HepG2 (cell line): ENCODE measurements around the gene UNC13D. TPM values are rescaled to one million over a fixed set of nuclear protein-coding genes. Genes with fewer than 3 reads are reported as not detected.

Experiments used
- BCL6 ChIP-seq: IDR thresholded peaks from 2 replicates; pipeline ENCODE4 v1.6.1; 2016; ENCODE audit warnings: missing genetic modification reagents, missing compliant biosample characterization
- DNMT1 ChIP-seq: sonication (generic); formaldehyde crosslinking; IDR thresholded peaks from 2 replicates; pipeline ENCODE4 v1.5.1; 2020; ENCODE audit warnings: mild to moderate bottlenecking, missing genetic modification reagents
- ELF4 ChIP-seq: sonication (generic); formaldehyde crosslinking; IDR thresholded peaks from 2 replicates; pipeline ENCODE4 v1.5.0; 2020; ENCODE audit warnings: missing genetic modification reagents, mild to moderate bottlenecking, moderate library complexity, borderline replicate concordance
- GLMP ChIP-seq: sonication (generic); formaldehyde crosslinking; IDR thresholded peaks from 2 replicates; pipeline ENCODE4 v1.9.0; 2021; ENCODE audit warnings: missing genetic modification reagents, mild to moderate bottlenecking, borderline replicate concordance
- GPBP1L1 ChIP-seq: sonication (generic); formaldehyde crosslinking; IDR thresholded peaks from 2 replicates; pipeline ENCODE4 v1.5.0; 2020; ENCODE audit warnings: mild to moderate bottlenecking, missing genetic modification reagents
- HNRNPH1 ChIP-seq: fragments of 200-400 bp; formaldehyde crosslinking; optimal IDR thresholded peaks from 2 replicates; pipeline ENCODE3; 2017; ENCODE audit warnings: mild to moderate bottlenecking, low read depth, low read length
- HNRNPK ChIP-seq: fragments of 200-400 bp; formaldehyde crosslinking; IDR thresholded peaks from 2 replicates; pipeline ENCODE4 v1.6.1; 2018; ENCODE audit warnings: low read length, low read depth, moderate library complexity, mild to moderate bottlenecking; ENCODE audit not compliant: poor library complexity, severe bottlenecking
- IRF2 ChIP-seq: IDR thresholded peaks from 2 replicates; pipeline ENCODE4 v1.6.1; 2018; ENCODE audit warnings: missing genetic modification reagents, missing compliant biosample characterization
- JDP2 ChIP-seq: sonication (generic); formaldehyde crosslinking; IDR thresholded peaks from 2 replicates; pipeline ENCODE4 v1.8.1; 2022; ENCODE audit warnings: missing genetic modification reagents, borderline replicate concordance
- MTF2 ChIP-seq: sonication (generic); formaldehyde crosslinking; IDR thresholded peaks from 2 replicates; pipeline ENCODE4 v1.5.0; 2020; ENCODE audit warnings: missing genetic modification reagents, borderline replicate concordance
- MXD4 ChIP-seq: IDR thresholded peaks from 2 replicates; pipeline ENCODE4 v1.6.1; 2016; ENCODE audit warnings: mild to moderate bottlenecking, missing biosample characterization, missing genetic modification reagents
- PHF20 ChIP-seq: sonication (generic); formaldehyde crosslinking; IDR thresholded peaks from 2 replicates; pipeline ENCODE4 v1.5.0; 2020; ENCODE audit warnings: mild to moderate bottlenecking, missing genetic modification reagents
- POGZ ChIP-seq: sonication (generic); formaldehyde crosslinking; IDR thresholded peaks from 2 replicates; pipeline ENCODE4 v1.4.0; 2020; ENCODE audit warnings: mild to moderate bottlenecking, missing genetic modification reagents
- YEATS4 ChIP-seq: sonication (generic); formaldehyde crosslinking; IDR thresholded peaks from 2 replicates; pipeline ENCODE4 v1.4.0; 2020; ENCODE audit warnings: missing genetic modification reagents, borderline replicate concordance
- ZBTB2 ChIP-seq: sonication (generic); formaldehyde crosslinking; IDR thresholded peaks from 2 replicates; pipeline ENCODE4 v1.8.0; 2022; ENCODE audit warnings: low read depth, missing genetic modification reagents
- ZEB1 ChIP-seq: IDR thresholded peaks from 2 replicates; pipeline ENCODE4 v1.6.1; 2012; ENCODE audit warnings: mild to moderate bottlenecking, low read depth, inconsistent platforms; ENCODE audit not compliant: insufficient replicate concordance
- ZFP1 ChIP-seq: IDR thresholded peaks from 2 replicates; pipeline ENCODE4 v1.6.1; 2016
- ZFP62 ChIP-seq: sonication (generic); formaldehyde crosslinking; IDR thresholded peaks from 2 replicates; pipeline ENCODE4 v1.4.0; 2020; ENCODE audit warnings: missing genetic modification reagents
- ZFY ChIP-seq: sonication (generic); formaldehyde crosslinking; IDR thresholded peaks from 2 replicates; pipeline ENCODE4 v1.4.0; 2020; ENCODE audit warnings: missing genetic modification reagents
- polyA plus RNA-seq, 8 experiments: library from polyadenylated mRNA; depleted of rRNA in 3 of 8; stranded (reverse) in 7 of 8; unstranded in 1 of 8; fragments of >200 nt; fragmentation: Illumina TruSeq in 4 of 8; extraction: Trizol in 4 of 8; gene quantifications; 2 replicates each; pipeline versions ENCODE4 v1.2.1 to v1.2.3, GENCODE V29; 2011 to 2016; ENCODE audit warnings: low read depth in 4 of 8, missing spikeins in 1 of 8, mixed read lengths in 1 of 8; ENCODE audit not compliant: insufficient read depth in 1 of 8
- total RNA-seq, 5 experiments: library from RNA; depleted of rRNA; stranded (reverse); fragments of >200 nt; fragmentation: Illumina TruSeq; extraction: Trizol; gene quantifications; 2 replicates each; pipeline ENCODE4 v1.2.3, GENCODE V29; 2016; ENCODE audit warnings: low read depth in 1 of 5
- TF ChIP-seq, protein P1 (sequence below): IDR thresholded peaks from 2 replicates; pipeline ENCODE4 v1.6.1; 2012; ENCODE audit warnings: low read length, improper control_type of control experiment
- TF ChIP-seq, protein P2 (sequence below): sonication (generic); formaldehyde crosslinking; IDR thresholded peaks from 2 replicates; pipeline ENCODE4 v1.4.0; 2020; ENCODE audit warnings: mild to moderate bottlenecking, missing genetic modification reagents

UNC13D gene
- total and polyA plus RNA-seq, 2 of the 13 experiments (the other 11 are each of a cell fraction or from before 2014, with no cell fraction given) = 29.7 to 42.7 TPM

DNA sequence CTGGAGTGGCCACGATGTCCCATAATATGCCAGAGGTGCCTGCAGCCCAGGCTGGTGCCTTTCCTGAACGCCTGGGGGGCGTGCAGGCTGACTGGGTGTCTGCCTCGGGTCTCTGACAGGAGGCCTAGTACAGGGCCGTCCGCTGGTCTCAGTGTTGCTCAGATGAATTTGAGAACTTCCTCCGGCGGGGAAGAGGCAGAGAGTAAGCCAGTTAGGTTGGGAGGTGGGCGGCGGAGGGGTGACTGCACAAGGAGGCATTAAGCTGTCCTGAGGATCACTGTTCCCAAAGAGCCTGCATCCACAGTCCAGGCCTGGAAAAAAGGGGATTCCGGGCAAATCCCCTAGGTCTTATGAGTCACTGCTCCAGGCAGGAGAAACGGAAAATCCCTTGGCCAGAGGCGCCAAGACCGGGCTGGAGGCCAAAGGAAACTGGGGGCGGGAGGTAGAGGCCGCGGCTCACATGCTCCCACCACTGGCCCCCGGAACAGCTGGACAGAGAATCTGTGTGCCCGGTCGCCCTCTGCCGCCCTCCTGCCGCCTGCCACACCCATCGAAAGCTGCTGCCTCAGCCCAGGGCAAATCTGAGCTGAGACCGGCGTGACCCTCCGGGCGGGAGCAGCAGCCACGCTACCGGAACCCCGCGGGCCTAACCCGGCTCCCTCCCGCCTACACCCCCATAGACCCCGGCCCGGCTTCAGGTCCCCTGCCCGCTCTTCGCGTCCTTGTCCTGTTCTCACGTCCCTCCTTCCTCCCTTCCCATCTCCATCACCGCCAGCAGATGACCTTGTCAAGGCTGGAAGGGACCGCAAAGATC, 32.9 kb upstream of the UNC13D start (continued):
- TF ChIP-seq ZFY (CRISPR knock-in tag) (peak; percentile 33; the same call in 1 of the 2 replicates), MTF2 (CRISPR knock-in tag) (peak; percentile 93; the same call in 1 of the 2 replicates), MXD4 (0 out of 2 replicates have a peak, but pooled peaks have one; percentile 4), HNRNPK (peak; percentile 97), BCL6 (CRISPR knock-in tag) (no peak), PHF20 (CRISPR knock-in tag) (peak; percentile 49; the same call in 1 of the 2 replicates), ZFP62 (CRISPR knock-in tag) (0 out of 2 replicates have a peak, but pooled peaks have one; percentile 63), IRF2 (peak; percentile 8; the same call in 1 of the 2 replicates), ZEB1 (peak; percentile 59), JDP2 (CRISPR knock-in tag) (peak; percentile 85; the same call in 1 of the 2 replicates), GPBP1L1 (CRISPR knock-in tag) (no peak), ZFP1 (CRISPR knock-in tag) (0 out of 2 replicates have a peak, but pooled peaks have one; percentile 10), YEATS4 (CRISPR knock-in tag) (no peak; the same call in 1 of the 2 replicates), POGZ (peak; percentile 70; the same call in 1 of the 2 replicates), DNMT1 (0 out of 2 replicates have a peak, but pooled peaks have one; percentile 3), GLMP (CRISPR knock-in tag) (0 out of 2 replicates have a peak, but pooled peaks have one; percentile 56), ELF4 (CRISPR knock-in tag) (peak; percentile 83; the same call in 1 of the 2 replicates), HNRNPH1 (peak; percentile 39), ZBTB2 (CRISPR knock-in tag) (peak; percentile 51)
- TF ChIP-seq, protein P1, sequence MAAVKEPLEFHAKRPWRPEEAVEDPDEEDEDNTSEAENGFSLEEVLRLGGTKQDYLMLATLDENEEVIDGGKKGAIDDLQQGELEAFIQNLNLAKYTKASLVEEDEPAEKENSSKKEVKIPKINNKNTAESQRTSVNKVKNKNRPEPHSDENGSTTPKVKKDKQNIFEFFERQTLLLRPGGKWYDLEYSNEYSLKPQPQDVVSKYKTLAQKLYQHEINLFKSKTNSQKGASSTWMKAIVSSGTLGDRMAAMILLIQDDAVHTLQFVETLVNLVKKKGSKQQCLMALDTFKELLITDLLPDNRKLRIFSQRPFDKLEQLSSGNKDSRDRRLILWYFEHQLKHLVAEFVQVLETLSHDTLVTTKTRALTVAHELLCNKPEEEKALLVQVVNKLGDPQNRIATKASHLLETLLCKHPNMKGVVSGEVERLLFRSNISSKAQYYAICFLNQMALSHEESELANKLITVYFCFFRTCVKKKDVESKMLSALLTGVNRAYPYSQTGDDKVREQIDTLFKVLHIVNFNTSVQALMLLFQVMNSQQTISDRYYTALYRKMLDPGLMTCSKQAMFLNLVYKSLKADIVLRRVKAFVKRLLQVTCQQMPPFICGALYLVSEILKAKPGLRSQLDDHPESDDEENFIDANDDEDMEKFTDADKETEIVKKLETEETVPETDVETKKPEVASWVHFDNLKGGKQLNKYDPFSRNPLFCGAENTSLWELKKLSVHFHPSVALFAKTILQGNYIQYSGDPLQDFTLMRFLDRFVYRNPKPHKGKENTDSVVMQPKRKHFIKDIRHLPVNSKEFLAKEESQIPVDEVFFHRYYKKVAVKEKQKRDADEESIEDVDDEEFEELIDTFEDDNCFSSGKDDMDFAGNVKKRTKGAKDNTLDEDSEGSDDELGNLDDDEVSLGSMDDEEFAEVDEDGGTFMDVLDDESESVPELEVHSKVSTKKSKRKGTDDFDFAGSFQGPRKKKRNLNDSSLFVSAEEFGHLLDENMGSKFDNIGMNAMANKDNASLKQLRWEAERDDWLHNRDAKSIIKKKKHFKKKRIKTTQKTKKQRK = no peak
- TF ChIP-seq, protein P2, sequence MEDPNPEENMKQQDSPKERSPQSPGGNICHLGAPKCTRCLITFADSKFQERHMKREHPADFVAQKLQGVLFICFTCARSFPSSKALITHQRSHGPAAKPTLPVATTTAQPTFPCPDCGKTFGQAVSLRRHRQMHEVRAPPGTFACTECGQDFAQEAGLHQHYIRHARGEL (CRISPR knock-in tag) = peak; percentile 90; the same call in 1 of the 2 replicates
